SK-N-SH (cell line): Measurements from ENCODE around the gene RADIL. TPM values are rescaled to one million over a fixed set of nuclear protein-coding genes. Genes with fewer than 3 reads are reported as not detected.

Experiments used
- CTCF ChIA-PET: fragments of 300-600, 350-600 bp; formaldehyde crosslinking; extraction: SDS; loops from one replicate; lab custom pipeline; 2021; lab: Yijun Ruan, JAX
- POLR2A ChIA-PET: fragments of 350-600 bp; sonication (Branson Sonifier 250); formaldehyde crosslinking; extraction: SDS; loops from one replicate; lab custom pipeline; 2020; ENCODE audit warnings: antibody characterized with exemption, inconsistent platforms; lab: Yijun Ruan, JAX
- DNase-seq: peaks from one replicate; pipeline ENCODE4 v3.0.0; 2012
- H2AFZ ChIP-seq: fragments of 200-600 bp; sonication (generic); 2 replicates; pipeline ENCODE4 v1.8.1; 2016; ENCODE audit warnings: antibody characterized with exemption, mild to moderate bottlenecking, low read depth
- H3F3A ChIP-seq: fragments of 200-600 bp; sonication (generic); replicated peaks from 2 replicates; pipeline ENCODE3; 2016; ENCODE audit warnings: antibody characterized with exemption, mild to moderate bottlenecking; ENCODE audit not compliant: insufficient read depth
- H3K27ac ChIP-seq, 2 experiments: fragments of 200-500 bp in 1 of 2; fragments of 200-600 bp in 1 of 2; sonication (Bioruptor generic) in 1 of 2; sonication (generic), shearing (Covaris generic) in 1 of 2; 2 replicates each; pipeline versions ENCODE4 v1.5.1 to v1.6.1; 2014 to 2016; ENCODE audit warnings: low read depth in 2 of 2, inconsistent platforms in 1 of 2, low read length in 1 of 2, mild to moderate bottlenecking in 1 of 2, mixed read lengths in 1 of 2
- H3K27me3 ChIP-seq: fragments of 200-600 bp; sonication (generic), shearing (Covaris generic); 2 replicates; pipeline ENCODE4 v1.6.1; 2016; ENCODE audit warnings: mixed run types; ENCODE audit not compliant: insufficient read depth
- H3K36me3 ChIP-seq, 2 experiments: fragments of 200-500 bp in 1 of 2; fragments of 200-600 bp in 1 of 2; sonication (Bioruptor generic) in 1 of 2; sonication (generic) in 1 of 2; replicated peaks in 1 of 2; 2 replicates each; pipeline versions ENCODE3 to v1.5.1; 2014 to 2016; ENCODE audit warnings: low read length in 1 of 2, mild to moderate bottlenecking in 1 of 2; ENCODE audit not compliant: insufficient read depth in 2 of 2, control insufficient read depth in 1 of 2
- H3K4me1 ChIP-seq, 2 experiments: fragments of 200-500 bp in 1 of 2; fragments of 200-600 bp in 1 of 2; sonication (Bioruptor generic) in 1 of 2; sonication (generic), shearing (Covaris generic) in 1 of 2; 2 replicates each; pipeline versions ENCODE4 v1.5.1 to v1.6.1; 2014 to 2016; ENCODE audit warnings: low read depth in 1 of 2, low read length in 1 of 2, mixed run types in 1 of 2; ENCODE audit not compliant: insufficient read depth in 2 of 2, control insufficient read depth in 1 of 2
- H3K4me2 ChIP-seq: fragments of 200-600 bp; sonication (generic), shearing (Covaris generic); 2 replicates; pipeline ENCODE4 v1.6.1; 2017; ENCODE audit warnings: mixed run types
- H3K4me3 ChIP-seq, 2 experiments: fragments of 200-500 bp in 1 of 2; fragments of 200-600 bp in 1 of 2; sonication (Bioruptor generic) in 1 of 2; sonication (generic), shearing (Covaris generic) in 1 of 2; 2 replicates each; pipeline versions ENCODE4 v1.5.1 to v1.8.1; 2014 to 2016; ENCODE audit warnings: low read depth in 2 of 2, inconsistent platforms in 1 of 2, low read length in 1 of 2, mild to moderate bottlenecking in 1 of 2, mixed read lengths in 1 of 2, moderate library complexity in 1 of 2
- H3K79me2 ChIP-seq: fragments of 200-600 bp; sonication (generic); 2 replicates; pipeline ENCODE4 v1.8.1; 2017; ENCODE audit warnings: mild to moderate bottlenecking; ENCODE audit not compliant: insufficient read depth
- H3K9ac ChIP-seq: fragments of 200-600 bp; sonication (generic); 2 replicates; pipeline ENCODE4 v1.6.1; 2017; ENCODE audit warnings: mixed run types
- H3K9me2 ChIP-seq: fragments of 200-600 bp; sonication (generic); 2 replicates; pipeline ENCODE4 v1.6.1; 2017; ENCODE audit warnings: mixed run types
- H3K9me3 ChIP-seq: fragments of 200-600 bp; sonication (generic); 2 replicates; pipeline ENCODE4 v1.6.1; 2017; ENCODE audit warnings: mixed run types, mild to moderate bottlenecking, moderate library complexity
- H4K20me1 ChIP-seq: fragments of 200-600 bp; sonication (generic); 2 replicates; pipeline ENCODE4 v1.6.1; 2017; ENCODE audit warnings: mild to moderate bottlenecking, mixed run types; ENCODE audit not compliant: insufficient read depth
- EP300 ChIP-seq, 2 experiments: IDR thresholded peaks; 2 replicates each; pipeline versions ENCODE4 v1.4.0 to v1.6.1; 2012; ENCODE audit warnings: borderline replicate concordance in 1 of 2, low read depth in 1 of 2, low read length in 1 of 2
- FOXJ3 ChIP-seq: sonication (generic); formaldehyde crosslinking; IDR thresholded peaks from 2 replicates; pipeline ENCODE4 v1.5.1; 2020; ENCODE audit warnings: mild to moderate bottlenecking, missing genetic modification reagents
- FOXM1 ChIP-seq: IDR thresholded peaks from 2 replicates; pipeline ENCODE4 v1.4.0; 2012; ENCODE audit warnings: low read depth, mild to moderate bottlenecking
- GABPA ChIP-seq: IDR thresholded peaks from 2 replicates; pipeline ENCODE4 v1.4.0; 2012; ENCODE audit warnings: low read depth, mild to moderate bottlenecking
- GATA2 ChIP-seq: sonication (generic); formaldehyde crosslinking; IDR thresholded peaks from 2 replicates; pipeline ENCODE4 v1.5.0; 2020; ENCODE audit warnings: mild to moderate bottlenecking, missing genetic modification reagents
- MEF2A ChIP-seq: IDR thresholded peaks from 2 replicates; pipeline ENCODE4 v1.4.0; 2012; ENCODE audit warnings: low read depth, borderline replicate concordance
- NRF1 ChIP-seq: IDR thresholded peaks from 2 replicates; pipeline ENCODE4 v1.6.1; 2012; ENCODE audit warnings: low read depth, mild to moderate bottlenecking, low read length
- RCOR1 ChIP-seq: fragments of 150-350 bp; IDR thresholded peaks from 2 replicates; pipeline ENCODE4 v1.6.1; 2017; ENCODE audit warnings: antibody characterized with exemption, low read length
- RXRA ChIP-seq: IDR thresholded peaks from 2 replicates; pipeline ENCODE4 v1.4.0; 2012; ENCODE audit warnings: low read depth, mild to moderate bottlenecking, borderline replicate concordance
- SIN3A ChIP-seq: IDR thresholded peaks from 2 replicates; pipeline ENCODE4 v1.6.1; 2012; ENCODE audit warnings: low read depth, mild to moderate bottlenecking, low read length, moderate library complexity, borderline replicate concordance
- TAF1 ChIP-seq: IDR thresholded peaks from 2 replicates; pipeline ENCODE4 v1.6.1; 2012; ENCODE audit warnings: low read depth, mild to moderate bottlenecking, low read length, moderate library complexity, borderline replicate concordance
- TCF12 ChIP-seq: IDR thresholded peaks from 2 replicates; pipeline ENCODE4 v1.4.0; 2012
- TEAD4 ChIP-seq: IDR thresholded peaks from 2 replicates; pipeline ENCODE4 v1.4.0; 2012; ENCODE audit warnings: mild to moderate bottlenecking, borderline replicate concordance; ENCODE audit not compliant: insufficient read depth
- YY1 ChIP-seq: IDR thresholded peaks from 2 replicates; pipeline ENCODE4 v1.4.0; 2012; ENCODE audit warnings: low read depth, mild to moderate bottlenecking
- ZBTB33 ChIP-seq: IDR thresholded peaks from 2 replicates; pipeline ENCODE4 v1.4.0; 2012; ENCODE audit warnings: low read depth, borderline replicate concordance
- WGBS: methylation state at CpG from one replicate; pipeline ENCODE4 v1.1.6; 2017; ENCODE audit warnings: low lambda C conversion rate; 5-methylcytosine and 5-hydroxymethylcytosine counted together
- polyA plus RNA-seq, 3 experiments: library from polyadenylated mRNA; depleted of rRNA; stranded (reverse); fragments of >200 nt; gene quantifications; 2 replicates each; pipeline ENCODE4 v1.2.3, GENCODE V29; 2012
- TF ChIP-seq, protein P1 (sequence below): fragments of 200-600 bp; sonication (generic); IDR thresholded peaks from 2 replicates; pipeline ENCODE4 v1.6.1; 2017; ENCODE audit warnings: antibody characterized with exemption, mild to moderate bottlenecking, moderate library complexity
- TF ChIP-seq, protein P2 (sequence below): IDR thresholded peaks from 2 replicates; pipeline ENCODE4 v1.6.1; 2012; ENCODE audit warnings: mild to moderate bottlenecking, low read depth, low read length, moderate library complexity
- TF ChIP-seq, protein P3 (sequence below): IDR thresholded peaks from 2 replicates; pipeline ENCODE4; 2012

RADIL gene
- polyA plus RNA-seq, 1 of the 3 experiments (the other 2 are of a cell fraction), result 4.3 TPM

DNA sequence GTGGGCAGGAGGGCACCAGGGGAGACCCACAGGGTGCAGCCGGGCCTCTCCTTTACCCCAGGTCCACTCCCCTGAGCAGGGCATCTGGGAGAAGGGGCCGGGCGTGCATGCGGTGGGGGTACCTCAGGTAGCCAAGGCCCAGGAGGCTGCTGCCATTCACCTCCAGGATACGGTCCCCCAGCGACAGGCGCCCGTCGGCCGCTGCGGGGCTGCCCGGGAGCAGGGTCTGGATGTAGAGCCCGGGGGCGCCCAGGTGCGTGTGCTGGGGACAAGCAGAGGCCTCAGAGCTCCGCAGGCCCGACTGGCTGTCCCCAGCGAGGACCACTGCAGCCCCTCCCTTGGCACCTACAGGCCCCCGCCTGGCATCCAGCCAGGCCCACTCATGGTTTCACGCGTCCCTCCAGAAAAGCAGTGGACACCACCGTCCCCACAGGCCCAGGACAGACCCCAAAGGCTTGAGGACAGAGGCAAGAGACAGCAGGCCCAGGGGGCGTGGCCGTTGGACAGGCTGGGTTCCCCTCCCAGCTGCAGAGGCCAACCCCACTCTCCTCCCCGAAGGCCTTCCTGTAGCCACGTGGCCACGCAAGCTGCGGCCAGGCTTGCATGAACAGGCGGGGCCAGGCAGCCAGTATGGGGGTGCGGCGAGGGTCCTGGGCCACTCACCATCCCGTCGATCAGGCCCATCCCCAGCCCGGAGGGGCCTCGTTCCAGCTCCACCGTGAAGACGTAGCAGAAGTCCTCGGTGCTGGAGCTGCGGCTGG lies 83.8 kb downstream of the RADIL start:
- H4K20me1 ChIP-seq, result no peaks in the 10 kb centered on the region
- no peak overlapping the region for H3K9ac ChIP-seq
- 89% methylated on average over 18 of the region's 39 CpGs for WGBS
- H3K36me3 ChIP-seq, result peaks cover 0 to 2% of the 10 kb centered on the region in 2 experiments
- H3K79me2 ChIP-seq, result no peaks in the 10 kb centered on the region
- DNase-seq, result no peak
- no peaks in the 10 kb centered on the region for H3K27me3 ChIP-seq
- H3F3A ChIP-seq, result no peaks in the 10 kb centered on the region
- H3K4me1 ChIP-seq, result peaks cover 0 to 9% of the 10 kb centered on the region in 2 experiments; a peak in 1 of 4 replicates
- no peak overlapping the region for H3K4me2 ChIP-seq
- TF ChIP-seq, protein P1, sequence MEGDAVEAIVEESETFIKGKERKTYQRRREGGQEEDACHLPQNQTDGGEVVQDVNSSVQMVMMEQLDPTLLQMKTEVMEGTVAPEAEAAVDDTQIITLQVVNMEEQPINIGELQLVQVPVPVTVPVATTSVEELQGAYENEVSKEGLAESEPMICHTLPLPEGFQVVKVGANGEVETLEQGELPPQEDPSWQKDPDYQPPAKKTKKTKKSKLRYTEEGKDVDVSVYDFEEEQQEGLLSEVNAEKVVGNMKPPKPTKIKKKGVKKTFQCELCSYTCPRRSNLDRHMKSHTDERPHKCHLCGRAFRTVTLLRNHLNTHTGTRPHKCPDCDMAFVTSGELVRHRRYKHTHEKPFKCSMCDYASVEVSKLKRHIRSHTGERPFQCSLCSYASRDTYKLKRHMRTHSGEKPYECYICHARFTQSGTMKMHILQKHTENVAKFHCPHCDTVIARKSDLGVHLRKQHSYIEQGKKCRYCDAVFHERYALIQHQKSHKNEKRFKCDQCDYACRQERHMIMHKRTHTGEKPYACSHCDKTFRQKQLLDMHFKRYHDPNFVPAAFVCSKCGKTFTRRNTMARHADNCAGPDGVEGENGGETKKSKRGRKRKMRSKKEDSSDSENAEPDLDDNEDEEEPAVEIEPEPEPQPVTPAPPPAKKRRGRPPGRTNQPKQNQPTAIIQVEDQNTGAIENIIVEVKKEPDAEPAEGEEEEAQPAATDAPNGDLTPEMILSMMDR, result no peak
- TF ChIP-seq RXRA, result no peak
- no peak for TF ChIP-seq NRF1
- TF ChIP-seq TEAD4, result no peak
- TF ChIP-seq, protein P2, sequence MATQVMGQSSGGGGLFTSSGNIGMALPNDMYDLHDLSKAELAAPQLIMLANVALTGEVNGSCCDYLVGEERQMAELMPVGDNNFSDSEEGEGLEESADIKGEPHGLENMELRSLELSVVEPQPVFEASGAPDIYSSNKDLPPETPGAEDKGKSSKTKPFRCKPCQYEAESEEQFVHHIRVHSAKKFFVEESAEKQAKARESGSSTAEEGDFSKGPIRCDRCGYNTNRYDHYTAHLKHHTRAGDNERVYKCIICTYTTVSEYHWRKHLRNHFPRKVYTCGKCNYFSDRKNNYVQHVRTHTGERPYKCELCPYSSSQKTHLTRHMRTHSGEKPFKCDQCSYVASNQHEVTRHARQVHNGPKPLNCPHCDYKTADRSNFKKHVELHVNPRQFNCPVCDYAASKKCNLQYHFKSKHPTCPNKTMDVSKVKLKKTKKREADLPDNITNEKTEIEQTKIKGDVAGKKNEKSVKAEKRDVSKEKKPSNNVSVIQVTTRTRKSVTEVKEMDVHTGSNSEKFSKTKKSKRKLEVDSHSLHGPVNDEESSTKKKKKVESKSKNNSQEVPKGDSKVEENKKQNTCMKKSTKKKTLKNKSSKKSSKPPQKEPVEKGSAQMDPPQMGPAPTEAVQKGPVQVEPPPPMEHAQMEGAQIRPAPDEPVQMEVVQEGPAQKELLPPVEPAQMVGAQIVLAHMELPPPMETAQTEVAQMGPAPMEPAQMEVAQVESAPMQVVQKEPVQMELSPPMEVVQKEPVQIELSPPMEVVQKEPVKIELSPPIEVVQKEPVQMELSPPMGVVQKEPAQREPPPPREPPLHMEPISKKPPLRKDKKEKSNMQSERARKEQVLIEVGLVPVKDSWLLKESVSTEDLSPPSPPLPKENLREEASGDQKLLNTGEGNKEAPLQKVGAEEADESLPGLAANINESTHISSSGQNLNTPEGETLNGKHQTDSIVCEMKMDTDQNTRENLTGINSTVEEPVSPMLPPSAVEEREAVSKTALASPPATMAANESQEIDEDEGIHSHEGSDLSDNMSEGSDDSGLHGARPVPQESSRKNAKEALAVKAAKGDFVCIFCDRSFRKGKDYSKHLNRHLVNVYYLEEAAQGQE, result no peak
- TF ChIP-seq MEF2A, result no peak
- TF ChIP-seq RCOR1, result no peak
- no peak for TF ChIP-seq TCF12
- TF ChIP-seq ZBTB33, result no peak
- TF ChIP-seq EP300 (IDR thresholded peaks at IDR 0.05; ENCODE audit: borderline replicate concordance in 1 of 2, low read depth in 1 of 2, low read length in 1 of 2), result no peak
- TF ChIP-seq GABPA, result no peak
- no peak for TF ChIP-seq FOXM1
- TF ChIP-seq GATA2 (CRISPR knock-in tag), result no peak
- TF ChIP-seq, protein P3, sequence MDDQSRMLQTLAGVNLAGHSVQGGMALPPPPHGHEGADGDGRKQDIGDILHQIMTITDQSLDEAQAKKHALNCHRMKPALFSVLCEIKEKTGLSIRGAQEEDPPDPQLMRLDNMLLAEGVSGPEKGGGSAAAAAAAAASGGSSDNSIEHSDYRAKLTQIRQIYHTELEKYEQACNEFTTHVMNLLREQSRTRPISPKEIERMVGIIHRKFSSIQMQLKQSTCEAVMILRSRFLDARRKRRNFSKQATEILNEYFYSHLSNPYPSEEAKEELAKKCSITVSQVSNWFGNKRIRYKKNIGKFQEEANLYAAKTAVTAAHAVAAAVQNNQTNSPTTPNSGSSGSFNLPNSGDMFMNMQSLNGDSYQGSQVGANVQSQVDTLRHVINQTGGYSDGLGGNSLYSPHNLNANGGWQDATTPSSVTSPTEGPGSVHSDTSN, result no peak
- no peak for TF ChIP-seq YY1
- no peak for TF ChIP-seq FOXJ3 (CRISPR knock-in tag)
- no peak for TF ChIP-seq SIN3A
- TF ChIP-seq TAF1, result no peak
- H3K27ac ChIP-seq, result no peak overlapping the region
- ChIA-PET POLR2A (interaction anchor here (1.5 kb wide), 1 partner anchor 10 kb away, joined by 6 read pairs; no protein-coding TSS in a partner anchor), CTCF (interaction anchor here (0.6 to 6.1 kb wide), 18 partner anchors 9 to 375 kb away, joined by 3 to 98 read pairs (median 10); partner anchors contain the start of gene RADIL)
- no peak overlapping the region for H2AFZ ChIP-seq
- H3K9me2 ChIP-seq, result no peaks in the 10 kb centered on the region
- no peak overlapping the region for H3K4me3 ChIP-seq
- H3K9me3 ChIP-seq, result no peaks in the 10 kb centered on the region
